Measurements from ENCODE around the gene FAM47B. TPM values are rescaled to one million over a fixed set of nuclear protein-coding genes. Genes with fewer than 3 reads are reported as not detected.

FAM47B gene
- total RNA-seq: not detected

DNA sequence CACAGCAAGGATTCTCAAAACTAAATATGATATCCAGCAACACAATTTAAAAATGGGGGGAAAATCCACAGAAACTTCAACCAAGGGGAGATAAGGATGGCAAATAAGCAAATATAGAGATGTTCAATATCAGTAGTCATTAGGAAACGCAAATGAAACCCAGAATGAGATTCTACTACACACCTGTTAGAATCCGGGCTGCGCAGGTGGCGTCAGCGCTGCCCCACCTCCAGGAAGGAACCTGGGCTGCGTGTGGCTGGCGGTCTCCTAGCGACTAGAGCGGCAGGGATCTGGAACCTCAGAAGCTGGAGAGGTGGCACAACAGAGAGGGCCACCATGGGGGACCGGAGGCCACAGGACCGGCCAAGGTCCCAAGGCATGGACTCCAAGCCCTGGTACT, at the start of gene FAM47B:
Gene FAM47B (plus strand): TSS at position 301 of the 400 bp plus-strand sequence. CDS start 36 bp downstream, at position 337.
- Mint-ChIP-seq H3K36me3 (ENCODE audit: low read depth) (no peaks in the 10 kb centered on the region), H3K4me3 (no peak within 1 kb of the TSS), H3K4me1 (no peaks in the 10 kb centered on the region), H3K27ac (no peak within 1 kb of the TSS), H3K27me3 (no peaks in the 10 kb centered on the region), H3K9me3 (peaks cover 8% of the 10 kb centered on the region)
- CTCF ChIA-PET: no interaction called here
- no peak for DNase-seq
- POLR2A ChIA-PET: no interaction called here

DNA sequence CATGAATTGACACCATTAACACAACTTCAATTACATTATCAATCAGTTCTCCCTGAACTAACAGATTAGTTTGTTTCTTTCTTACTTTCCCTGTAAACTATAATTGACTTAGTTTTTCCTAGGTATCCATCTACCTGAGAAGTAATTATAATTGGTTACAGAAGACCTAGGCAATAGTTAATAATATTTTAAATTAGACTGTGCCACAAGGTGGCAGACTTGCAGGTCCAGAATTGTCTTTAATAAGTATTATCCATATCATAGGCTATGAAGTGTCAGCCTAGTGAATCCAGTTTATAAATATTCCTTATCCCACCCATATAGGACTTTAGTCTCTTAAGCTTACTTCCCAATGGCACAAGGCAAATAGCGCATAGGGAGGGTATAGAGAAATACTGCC, 48.9 kb upstream of the FAM47B start:
- POLR2A ChIA-PET: no interaction called here
- Mint-ChIP-seq H3K4me3 (no peak overlapping the region), H3K27ac (no peak overlapping the region)

GRCh38 chrX:34900691-34901090, 41.9 kb upstream of the FAM47B start:
- H3K36me3 Mint-ChIP-seq (ENCODE audit: low read depth): no peaks in the 10 kb centered on the region
- H3K9me3 Mint-ChIP-seq: peaks cover 4% of the 10 kb centered on the region
- no peak overlapping the region for H3K4me3 Mint-ChIP-seq
- no peaks in the 10 kb centered on the region for H3K4me1 Mint-ChIP-seq
- H3K27ac Mint-ChIP-seq: no peak overlapping the region
- no peaks in the 10 kb centered on the region for H3K27me3 Mint-ChIP-seq
- DNase-seq: no peak
- CTCF ChIA-PET: no interaction called here
- POLR2A ChIA-PET: no interaction called here

More for the DNA sequence above, 48.9 kb upstream of the FAM47B start:
- CTCF ChIA-PET: no interaction called here
- no peaks in the 10 kb centered on the region for H3K27me3 Mint-ChIP-seq
- DNase-seq: no peak
- no peaks in the 10 kb centered on the region for H3K36me3 Mint-ChIP-seq (ENCODE audit: low read depth)
- H3K9me3 Mint-ChIP-seq: peaks cover 4% of the 10 kb centered on the region
- H3K4me1 Mint-ChIP-seq: no peaks in the 10 kb centered on the region

DNA sequence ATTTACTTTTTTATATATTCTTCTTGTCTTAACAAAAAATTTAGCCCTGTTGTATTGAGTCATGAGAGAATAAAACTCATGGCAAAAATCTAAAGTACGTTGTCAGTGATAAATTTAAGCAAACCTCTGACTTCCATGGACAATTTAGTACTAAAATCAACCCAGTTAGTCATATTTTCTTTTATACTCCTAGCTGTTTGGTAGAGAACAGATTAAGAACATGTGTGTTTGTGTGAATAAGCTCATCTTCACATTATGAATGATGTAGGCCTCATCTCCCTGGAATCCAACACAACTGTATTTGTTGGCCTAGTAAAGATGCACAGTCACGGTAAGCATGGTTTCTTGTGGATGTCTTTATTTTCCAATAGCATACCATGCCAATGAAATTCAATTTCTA, 40.8 kb upstream of the FAM47B start:
- Mint-ChIP-seq H3K27me3 (no peaks in the 10 kb centered on the region), H3K9me3 (peaks cover 2% of the 10 kb centered on the region), H3K4me1 (no peaks in the 10 kb centered on the region), H3K27ac (no peak overlapping the region), H3K36me3 (ENCODE audit: low read depth) (no peaks in the 10 kb centered on the region), H3K4me3 (no peak overlapping the region)
- DNase-seq: no peak
- ChIA-PET CTCF (no interaction called here), POLR2A (no interaction called here)

GRCh38 chrX:34903316-34903715, 39.3 kb upstream of the FAM47B start:
- H3K27me3 Mint-ChIP-seq: no peaks in the 10 kb centered on the region
- ChIA-PET CTCF (no interaction called here), POLR2A (no interaction called here)
- no peaks in the 10 kb centered on the region for H3K36me3 Mint-ChIP-seq (ENCODE audit: low read depth)
- DNase-seq: no peak
- H3K9me3 Mint-ChIP-seq: peaks cover 2% of the 10 kb centered on the region
- H3K27ac Mint-ChIP-seq: no peak overlapping the region
- H3K4me3 Mint-ChIP-seq: no peak overlapping the region
- H3K4me1 Mint-ChIP-seq: no peaks in the 10 kb centered on the region

- no peak overlapping the region for H3K27ac Mint-ChIP-seq
- POLR2A ChIA-PET: no interaction called here
- H3K27me3 Mint-ChIP-seq: no peaks in the 10 kb centered on the region
- peaks cover 2% of the 10 kb centered on the region for H3K9me3 Mint-ChIP-seq
- H3K36me3 Mint-ChIP-seq (ENCODE audit: low read depth): no peaks in the 10 kb centered on the region
- H3K4me1 Mint-ChIP-seq: no peaks in the 10 kb centered on the region
- CTCF ChIA-PET: no interaction called here
- no peak overlapping the region for H3K4me3 Mint-ChIP-seq
- no peak for DNase-seq
These were observed 33.4 kb upstream of the FAM47B start for GRCh38 chrX:34909151-34909550.

- no peaks in the 10 kb centered on the region for H3K4me1 Mint-ChIP-seq
- DNase-seq: no peak
- H3K9me3 Mint-ChIP-seq: no peaks in the 10 kb centered on the region
- no peak overlapping the region for H3K27ac Mint-ChIP-seq
- CTCF ChIA-PET: no interaction called here
- H3K4me3 Mint-ChIP-seq: no peak overlapping the region
- H3K27me3 Mint-ChIP-seq: no peaks in the 10 kb centered on the region
- no peaks in the 10 kb centered on the region for H3K36me3 Mint-ChIP-seq (ENCODE audit: low read depth)
- POLR2A ChIA-PET: no interaction called here
These were observed 27.0 kb upstream of the FAM47B start for GRCh38 chrX:34915463-34916225.

GRCh38 chrX:34917146-34917545, 25.4 kb upstream of the FAM47B start:
- DNase-seq: no peak
- ChIA-PET CTCF (no interaction called here), POLR2A (no interaction called here)
- Mint-ChIP-seq H3K27me3 (no peaks in the 10 kb centered on the region), H3K36me3 (ENCODE audit: low read depth) (no peaks in the 10 kb centered on the region), H3K27ac (no peak overlapping the region), H3K9me3 (no peaks in the 10 kb centered on the region), H3K4me1 (no peaks in the 10 kb centered on the region), H3K4me3 (no peak overlapping the region)

- no peak overlapping the region for H3K27ac Mint-ChIP-seq
- no peaks in the 10 kb centered on the region for H3K27me3 Mint-ChIP-seq
- H3K4me1 Mint-ChIP-seq: no peaks in the 10 kb centered on the region
- POLR2A ChIA-PET: no interaction called here
- DNase-seq: no peak
- no peaks in the 10 kb centered on the region for H3K9me3 Mint-ChIP-seq
- CTCF ChIA-PET: no interaction called here
- H3K36me3 Mint-ChIP-seq (ENCODE audit: low read depth): no peaks in the 10 kb centered on the region
- no peak overlapping the region for H3K4me3 Mint-ChIP-seq
These were observed 24.4 kb upstream of the FAM47B start for GRCh38 chrX:34918091-34918736.

- no peak for DNase-seq
- Mint-ChIP-seq H3K27ac (no peak overlapping the region), H3K9me3 (no peaks in the 10 kb centered on the region), H3K4me3 (no peak overlapping the region), H3K4me1 (no peaks in the 10 kb centered on the region), H3K36me3 (ENCODE audit: low read depth) (no peaks in the 10 kb centered on the region), H3K27me3 (no peaks in the 10 kb centered on the region)
- CTCF ChIA-PET: no interaction called here
- POLR2A ChIA-PET: no interaction called here
These were observed 23.7 kb upstream of the FAM47B start for GRCh38 chrX:34918856-34919255.

DNA sequence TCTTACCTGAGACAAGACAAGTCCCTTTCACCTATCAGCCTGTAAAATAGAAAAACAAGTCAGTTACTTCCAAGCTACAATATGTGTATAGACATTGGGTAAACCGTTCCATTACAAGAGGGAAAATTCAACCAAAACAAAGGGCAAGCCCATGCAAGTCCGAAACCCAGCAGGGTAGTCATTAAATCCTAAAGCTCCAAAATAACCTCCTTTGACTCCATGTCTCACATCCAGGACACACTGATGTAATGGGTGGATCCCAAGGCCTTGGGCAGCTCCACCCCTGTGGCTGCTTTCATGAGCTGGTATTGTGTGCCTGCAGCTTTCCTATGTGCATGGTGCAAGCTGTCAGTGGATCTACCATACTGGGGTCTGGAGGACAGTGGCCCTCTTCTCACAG, 14.7 kb upstream of the FAM47B start:
- Mint-ChIP-seq H3K9me3 (no peaks in the 10 kb centered on the region), H3K27ac (no peak overlapping the region), H3K4me1 (no peaks in the 10 kb centered on the region), H3K36me3 (ENCODE audit: low read depth) (no peaks in the 10 kb centered on the region), H3K4me3 (no peak overlapping the region), H3K27me3 (no peaks in the 10 kb centered on the region)
- ChIA-PET POLR2A (no interaction called here), CTCF (no interaction called here)
- no peak for DNase-seq

DNA sequence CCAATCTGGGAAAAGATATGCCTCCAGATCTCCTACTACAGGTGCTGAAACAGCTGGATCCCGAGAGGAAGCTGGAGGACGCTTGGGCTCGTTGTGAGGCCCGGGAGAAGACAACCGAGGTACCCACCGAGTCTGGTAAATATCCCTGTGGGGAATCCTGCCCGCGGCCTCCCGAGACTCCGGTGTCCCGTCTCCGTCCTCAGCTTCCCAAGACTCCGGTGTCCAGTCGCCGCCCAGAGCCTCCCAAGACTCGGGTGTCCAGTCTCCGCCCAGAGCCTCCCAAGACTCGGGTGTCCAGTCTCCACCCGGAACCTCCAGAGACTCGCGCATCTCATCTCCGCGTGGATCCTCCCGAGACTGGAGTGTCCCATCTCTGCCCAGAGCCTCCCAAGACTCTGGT, 639 bp downstream of the FAM47B start:
- CTCF ChIA-PET: no interaction called here
- H3K4me3 Mint-ChIP-seq: no peak overlapping the region
- DNase-seq: no peak
- peaks cover 8% of the 10 kb centered on the region for H3K9me3 Mint-ChIP-seq
- no peaks in the 10 kb centered on the region for H3K4me1 Mint-ChIP-seq
- H3K27me3 Mint-ChIP-seq: no peaks in the 10 kb centered on the region
- POLR2A ChIA-PET: no interaction called here
- H3K36me3 Mint-ChIP-seq (ENCODE audit: low read depth): no peaks in the 10 kb centered on the region
- no peak overlapping the region for H3K27ac Mint-ChIP-seq

DNA sequence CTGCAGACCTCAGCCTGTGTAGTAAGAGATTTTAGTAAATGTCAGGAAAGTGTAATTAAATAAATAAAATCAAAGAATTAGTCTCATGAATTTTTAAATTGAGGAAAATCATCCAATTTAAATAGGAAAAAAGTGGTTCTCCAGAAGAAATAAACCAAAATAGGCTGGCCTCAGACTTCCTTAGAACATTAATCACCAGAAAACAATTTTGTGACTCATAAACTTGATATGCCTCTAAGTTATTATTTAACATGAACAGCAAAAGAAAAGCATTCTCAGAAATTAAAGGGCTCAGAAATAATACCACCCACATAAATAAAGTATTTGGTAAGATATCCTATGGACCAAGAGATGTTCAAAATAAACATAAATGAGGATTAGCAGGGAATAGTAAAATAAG, 14.3 kb downstream of the FAM47B start:
- Mint-ChIP-seq H3K9me3 (no peaks in the 10 kb centered on the region), H3K4me1 (no peaks in the 10 kb centered on the region), H3K27me3 (no peaks in the 10 kb centered on the region), H3K36me3 (ENCODE audit: low read depth) (no peaks in the 10 kb centered on the region), H3K4me3 (no peak overlapping the region), H3K27ac (no peak overlapping the region)
- ChIA-PET POLR2A (no interaction called here), CTCF (no interaction called here)
- no peak for DNase-seq

DNA sequence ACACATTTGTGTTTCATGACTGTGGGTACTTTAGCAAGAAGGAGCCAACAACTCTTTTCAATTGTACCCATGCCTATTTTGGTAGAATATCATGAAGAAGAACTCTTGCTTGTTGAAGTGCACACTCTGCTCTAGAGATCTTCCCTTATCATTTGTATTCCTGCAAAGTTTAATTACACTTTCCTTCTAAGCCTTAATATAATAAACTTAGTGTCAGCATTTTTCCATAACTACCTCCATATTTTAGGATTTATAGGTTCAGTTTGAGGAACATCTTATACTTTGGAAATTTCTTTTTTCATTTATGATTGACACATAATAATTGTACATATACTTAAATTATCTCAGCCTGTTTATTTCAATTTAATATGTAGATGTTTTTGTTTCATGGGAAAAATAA, 19.1 kb downstream of the FAM47B start:
- Mint-ChIP-seq H3K4me3 (no peak overlapping the region), H3K36me3 (ENCODE audit: low read depth) (no peaks in the 10 kb centered on the region), H3K27ac (no peak overlapping the region), H3K27me3 (no peaks in the 10 kb centered on the region), H3K4me1 (no peaks in the 10 kb centered on the region), H3K9me3 (no peaks in the 10 kb centered on the region)
- ChIA-PET CTCF (no interaction called here), POLR2A (no interaction called here)
- no peak for DNase-seq
